Right ventricle myocardium superior (tissue), 1 donor: ENCODE measurements around the gene MLLT3. TPM values are rescaled to one million over a fixed set of nuclear protein-coding genes. Genes with fewer than 3 reads are reported as not detected.
A peak's percentile ranks its signal among the peaks of the same experiment; 100 is the strongest.

Experiments
- ATAC-seq: fragments of 200-7000 bp; cut with Tn5 transposase; one replicate; pipeline ENCODE4 v1.9.1; 2020; ENCODE audit warnings: mild to moderate bottlenecking; ENCODE audit not compliant: poor library complexity
- DNase-seq: peaks from one replicate; pipeline ENCODE4 v3.0.0-alpha.2; 2020
- intact Hi-C: fragments of 100-400 bp; cut with DNase I; formaldehyde crosslinking; loops from one replicate; pipeline ENCODE4 v1.11.2; 2022
- total RNA-seq: library from RNA; stranded (reverse); fragmentation: NEBNext Ultra II Directional; extraction: Animal tissue kit (Norgen Biotek cat#: 25700); gene quantifications from one replicate; pipeline ENCODE4 v1.2.1, GENCODE V29; 2021
- donor health status: DM: no; HTN: yes; CAD: no; lungs with severe emphysema.

Gene MLLT3
- total RNA-seq, 1 donor from 2014 or later = 11.4 TPM

DNA sequence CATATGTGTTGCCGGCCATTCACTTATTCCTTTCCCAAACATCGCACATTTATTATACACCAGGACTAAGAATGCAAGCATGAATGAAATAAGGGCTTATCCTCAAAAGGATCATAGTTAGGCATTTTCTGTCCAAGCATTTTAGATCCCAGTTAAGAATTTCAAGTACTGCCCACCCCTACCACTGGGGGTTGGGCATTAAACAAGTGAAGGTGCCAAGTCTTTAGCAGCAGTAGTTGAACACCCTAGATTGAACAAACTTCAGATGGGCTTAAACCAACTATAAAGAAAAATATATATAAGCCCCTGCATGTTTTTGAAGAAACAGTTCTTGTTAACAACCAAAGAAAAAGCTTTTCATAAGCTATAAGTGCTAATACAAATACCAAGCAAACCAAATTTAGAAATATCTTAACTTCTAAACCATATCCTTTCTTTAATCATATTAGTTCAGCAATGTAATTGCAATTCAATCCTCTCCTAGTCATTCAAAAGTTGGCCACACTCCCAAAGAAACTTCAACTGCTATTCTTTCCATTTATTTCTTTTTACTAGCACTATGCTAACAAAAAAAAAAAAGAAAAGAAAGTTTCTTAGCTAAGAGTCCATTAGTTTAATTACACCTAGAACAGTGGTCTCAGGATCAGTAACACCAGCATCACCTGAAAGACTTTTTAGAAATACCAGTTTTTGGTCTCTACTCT is 149.8 kb downstream of the MLLT3 start:
- intact Hi-C loops = no loop called here
- ATAC-seq = no peak
- DNase-seq = no peak

DNA sequence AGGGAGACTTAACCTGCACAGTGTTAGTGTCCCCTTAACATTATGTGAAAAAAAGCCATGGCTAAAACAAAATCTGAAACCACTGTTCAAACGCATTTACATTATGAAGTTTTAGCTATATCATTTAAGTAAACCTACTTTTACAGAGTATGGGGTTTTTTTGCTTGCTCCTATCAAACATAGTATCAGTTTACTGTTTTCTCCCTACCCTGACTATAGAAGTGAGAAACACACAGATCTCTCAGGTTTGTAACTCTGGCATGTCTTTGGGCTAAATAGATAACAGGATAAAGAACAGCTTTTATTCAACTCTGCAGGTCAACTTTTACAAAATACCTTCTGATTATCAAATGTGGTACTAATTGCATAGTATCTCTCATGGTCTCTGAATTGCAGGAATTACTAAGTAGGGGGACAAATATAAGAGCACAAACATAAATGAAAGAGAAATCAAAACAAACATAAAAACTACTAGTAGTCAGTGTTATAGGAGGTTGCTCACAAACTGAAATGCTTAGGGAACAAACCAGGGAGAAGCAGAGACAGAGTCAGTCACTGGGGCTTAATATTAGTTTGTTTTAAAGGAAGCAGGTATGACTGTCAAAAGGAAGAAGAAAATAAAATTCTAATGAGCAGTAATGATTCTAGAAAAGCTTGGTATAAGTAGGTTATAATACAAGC is 155.8 kb downstream of the MLLT3 start:
- ATAC-seq (no peak), DNase-seq (no peak)
- intact Hi-C loops = no loop called here

DNA sequence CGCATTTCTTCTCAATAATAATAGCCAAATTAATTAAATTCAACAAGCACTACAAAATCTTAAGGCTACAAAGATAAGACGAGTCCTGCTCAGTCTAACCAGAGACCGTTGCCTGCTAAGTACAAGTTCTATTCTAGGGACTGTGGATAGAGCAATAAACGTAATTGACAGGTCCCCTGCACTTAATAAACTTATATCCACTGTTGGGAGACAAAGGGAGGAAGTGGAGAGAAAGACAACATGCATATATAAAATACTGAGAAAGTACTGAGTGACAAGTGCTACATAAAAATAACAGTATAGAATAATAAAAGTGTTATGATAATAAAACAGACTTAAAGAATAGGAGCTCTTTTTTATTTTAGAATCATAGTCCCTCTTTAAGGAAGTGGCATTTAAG is 158.1 kb downstream of the MLLT3 start:
- intact Hi-C loops = no loop called here
- DNase-seq (no peak), ATAC-seq (no peak)

DNA sequence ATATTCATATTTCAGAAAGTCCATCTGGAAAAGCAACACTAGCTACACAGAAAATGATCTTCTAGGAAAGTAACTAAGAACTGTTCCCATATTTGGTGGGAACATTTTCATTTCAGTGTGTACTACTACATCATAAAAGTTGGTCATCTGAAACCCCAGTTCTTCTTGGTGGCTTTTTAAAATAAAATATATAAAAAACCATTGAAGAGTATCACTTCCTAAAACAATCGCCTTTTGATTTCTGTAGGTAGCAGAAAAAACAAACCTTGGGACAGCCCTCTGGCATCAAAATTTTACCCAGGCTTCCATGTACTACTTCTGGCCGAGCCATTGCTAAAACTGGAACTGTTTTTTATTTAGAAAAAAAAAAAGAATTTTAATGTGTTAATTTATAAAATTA is 158.5 kb downstream of the MLLT3 start:
- intact Hi-C loops = no loop called here
- ATAC-seq (no peak), DNase-seq (no peak)

DNA sequence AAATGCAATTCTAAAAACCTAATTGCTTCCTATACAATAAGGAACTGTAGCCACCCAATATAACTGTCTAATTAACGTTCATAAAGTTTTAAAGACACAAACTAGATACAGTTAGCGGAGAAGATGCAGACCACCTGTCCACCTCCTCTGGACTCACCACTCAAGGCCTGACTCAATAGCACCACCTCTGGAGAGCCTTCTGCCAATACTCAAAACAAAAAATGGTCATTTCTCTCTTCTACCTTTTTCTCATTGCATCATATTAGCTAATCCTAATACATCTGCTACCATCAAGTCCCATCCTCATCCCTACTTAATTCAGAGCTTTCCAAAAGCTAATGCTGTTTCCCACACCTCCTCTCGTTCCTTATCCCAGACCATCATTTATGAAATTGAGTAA is 159.9 kb downstream of the MLLT3 start:
- intact Hi-C loops = no loop called here
- DNase-seq (no peak), ATAC-seq (no peak)

DNA sequence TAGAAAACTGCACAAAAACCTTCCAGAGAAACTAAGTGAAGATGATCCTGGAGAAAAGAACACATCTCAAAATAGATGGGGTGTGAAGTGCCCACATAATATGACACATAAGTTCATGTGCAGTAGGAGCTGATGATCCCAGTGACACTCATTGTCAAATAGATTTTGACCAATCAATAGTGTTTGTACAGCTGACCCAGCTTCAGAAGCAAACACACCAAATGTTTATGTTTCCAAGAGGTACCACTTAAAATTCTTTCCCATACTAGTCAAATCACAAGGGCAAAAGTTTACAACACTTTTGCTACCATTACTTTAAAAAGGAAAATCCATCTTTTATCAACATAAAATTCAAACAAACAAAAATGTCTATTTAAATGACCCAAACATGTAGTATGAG is 175.0 kb downstream of the MLLT3 start:
- intact Hi-C loops = no loop called here
- ATAC-seq = no peak
- no peak for DNase-seq

DNA sequence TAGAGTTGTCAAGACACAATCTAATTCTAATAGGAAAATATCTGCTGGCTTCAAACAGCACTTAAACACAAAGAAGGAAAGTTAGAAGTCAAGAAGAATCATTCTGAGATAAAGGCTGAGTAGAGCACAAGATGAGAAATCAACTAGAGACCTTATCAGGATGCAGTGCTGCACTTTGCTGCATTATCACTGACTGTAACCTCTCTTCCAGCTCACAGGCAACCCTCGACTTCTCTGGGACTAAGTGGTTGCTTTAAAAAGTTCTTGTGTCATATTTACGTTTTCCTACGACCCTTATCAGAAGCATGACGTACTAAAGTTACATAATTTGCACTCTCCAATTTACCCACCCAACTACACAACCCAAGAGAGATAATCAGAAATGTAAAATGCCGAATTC is 176.1 kb downstream of the MLLT3 start:
- ATAC-seq = no peak
- intact Hi-C loops = no loop called here
- no peak for DNase-seq

DNA sequence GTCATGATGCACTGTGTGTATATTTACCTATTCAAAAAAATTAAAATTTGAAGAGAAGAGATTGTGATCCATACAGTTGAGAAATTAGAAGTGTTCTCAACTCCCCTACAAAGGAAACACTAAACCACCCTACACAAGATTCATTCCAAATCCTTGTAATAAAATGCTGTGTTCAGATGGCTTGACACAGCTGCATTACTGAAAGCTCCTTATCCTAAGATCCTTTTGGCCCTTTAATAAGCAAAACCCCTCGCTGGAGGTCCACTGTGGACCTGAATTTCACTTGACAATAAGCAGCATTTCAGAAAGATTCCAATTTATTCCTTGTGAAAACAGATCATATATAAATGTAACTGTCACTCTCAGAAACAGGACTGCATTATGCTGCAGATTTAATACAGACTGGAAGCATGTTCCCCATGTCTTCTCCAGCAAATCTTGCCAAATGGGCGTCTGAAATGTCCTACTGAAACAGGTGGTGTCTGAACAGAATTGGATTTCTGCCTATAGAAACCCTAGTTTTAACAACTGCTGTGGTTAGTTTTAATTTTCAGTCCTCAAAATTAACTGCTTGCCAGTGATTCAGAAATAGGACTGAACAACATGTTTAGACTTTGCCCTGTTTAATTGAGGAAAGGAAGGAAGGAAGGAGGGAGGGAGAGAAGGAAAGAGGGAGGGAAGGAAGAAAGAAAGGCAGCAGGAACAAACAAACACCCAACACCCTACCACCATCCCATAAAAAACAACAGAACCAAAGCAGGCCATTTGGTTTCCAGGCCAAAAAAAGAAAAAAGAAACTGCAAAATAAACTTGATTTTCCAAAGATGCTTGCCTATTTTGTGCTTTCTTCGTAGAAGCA is 179.6 kb downstream of the MLLT3 start:
- intact Hi-C loops = no loop called here

DNA sequence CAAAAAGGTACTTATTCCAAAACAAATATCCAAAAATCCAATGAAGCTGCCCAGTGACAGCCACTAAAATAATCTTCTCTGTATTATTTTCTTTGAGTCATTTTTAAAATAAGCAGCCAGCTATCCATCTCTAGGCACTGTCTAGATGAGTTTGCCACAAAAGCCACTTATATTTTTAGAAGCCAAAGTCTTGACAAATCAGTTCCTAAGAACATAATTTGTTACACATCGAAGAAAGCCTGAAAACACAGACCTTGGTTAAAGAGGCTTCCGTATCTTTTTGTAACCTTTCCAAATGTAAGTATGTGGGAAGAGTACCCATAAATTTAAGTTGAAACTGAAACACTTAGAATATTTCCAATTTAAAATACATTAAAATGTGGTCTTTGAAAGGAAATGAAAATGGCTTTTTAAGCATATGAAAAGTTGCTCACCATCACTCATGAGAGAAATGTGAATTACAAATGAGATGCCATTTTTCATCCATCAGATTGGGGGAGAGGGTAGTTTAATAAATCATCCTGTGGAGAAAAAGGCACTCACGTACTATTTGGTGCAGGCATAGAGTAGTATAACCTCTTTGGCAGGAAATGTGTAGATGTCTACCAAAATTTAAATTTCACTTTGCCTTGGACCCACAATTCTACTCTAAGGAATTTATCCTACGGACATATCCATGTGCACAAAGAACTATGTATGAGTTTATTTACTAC is 180.4 kb downstream of the MLLT3 start:
- intact Hi-C loops = no loop called here
- DNase-seq = no peak
- ATAC-seq = no peak

More for the DNA sequence above, 179.6 kb downstream of the MLLT3 start:
- no peak for DNase-seq
- no peak for ATAC-seq

DNA sequence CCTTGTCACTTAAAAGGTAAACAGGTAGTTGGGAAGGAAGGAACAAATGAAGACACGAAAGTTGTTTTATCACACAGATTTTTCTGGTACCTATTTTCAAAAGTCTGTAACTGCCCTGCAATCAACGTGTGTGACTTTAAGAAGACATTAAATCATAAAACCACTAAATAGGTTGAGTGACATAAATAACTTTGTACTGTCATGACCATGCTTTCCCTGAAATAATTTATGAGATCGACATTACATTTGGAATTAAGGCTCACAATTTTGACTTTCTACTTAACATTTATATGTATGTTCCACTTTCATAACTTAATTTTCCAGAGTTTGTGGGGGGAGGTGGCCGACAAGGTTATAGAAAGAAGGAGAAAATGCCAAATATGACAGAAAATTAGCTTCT is 181.1 kb downstream of the MLLT3 start:
- no peak for ATAC-seq
- no peak for DNase-seq
- intact Hi-C loops = no loop called here

DNA sequence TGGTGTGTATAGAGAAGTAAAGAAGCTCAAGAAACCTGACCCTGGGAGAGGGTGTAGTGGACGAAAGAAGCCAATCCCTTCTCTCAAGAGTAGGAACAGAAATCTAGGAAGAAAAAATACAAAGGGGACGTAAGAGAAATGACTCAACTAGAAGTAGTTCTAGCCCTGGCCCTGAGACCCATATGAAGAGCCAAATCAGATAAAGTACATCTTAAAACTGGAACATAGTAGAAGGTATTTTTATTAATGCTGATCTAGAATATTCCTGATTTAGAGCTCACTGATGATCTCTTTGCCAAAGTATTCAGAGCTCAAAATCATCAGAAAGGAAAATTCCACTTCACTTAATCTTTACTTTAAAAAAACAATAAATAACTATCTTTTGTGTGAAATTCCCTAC is 184.8 kb downstream of the MLLT3 start:
- DNase-seq (no peak), ATAC-seq (peak; percentile 25)
- intact Hi-C loops = no loop called here

DNA sequence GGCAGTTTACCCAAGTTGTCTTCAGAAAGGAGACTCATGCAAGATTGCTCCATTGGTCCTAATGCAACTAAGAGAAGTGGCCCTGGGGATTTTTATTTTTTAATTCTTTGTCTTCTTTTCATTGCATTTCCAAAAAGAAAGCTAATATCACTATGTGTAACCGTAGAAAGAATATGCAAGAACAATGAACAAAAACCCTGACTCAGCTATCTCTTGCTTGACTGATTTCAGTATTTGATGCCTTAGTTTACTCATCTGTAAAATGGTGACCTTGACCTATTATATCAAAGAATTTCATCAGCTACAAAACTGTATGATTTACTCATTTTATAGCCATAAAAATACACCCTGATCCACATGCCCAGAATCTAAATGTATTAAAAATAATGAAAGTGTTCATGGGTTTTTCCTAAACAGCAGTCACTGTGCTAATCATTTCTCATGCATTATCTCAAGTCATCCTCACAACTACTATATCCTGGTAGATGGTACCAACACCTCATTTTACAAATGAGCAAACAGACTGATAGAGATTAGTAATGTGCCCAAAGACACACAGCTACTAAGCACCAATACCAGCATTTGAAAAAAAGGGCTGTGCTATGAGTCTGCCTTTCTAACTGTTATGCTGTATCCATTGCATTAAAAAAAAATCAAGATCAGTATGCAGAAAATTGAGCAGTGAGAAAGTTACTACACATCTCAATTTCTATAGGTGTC is 185.7 kb downstream of the MLLT3 start:
- no peak for DNase-seq
- intact Hi-C loops = no loop called here
- ATAC-seq = no peak

DNA sequence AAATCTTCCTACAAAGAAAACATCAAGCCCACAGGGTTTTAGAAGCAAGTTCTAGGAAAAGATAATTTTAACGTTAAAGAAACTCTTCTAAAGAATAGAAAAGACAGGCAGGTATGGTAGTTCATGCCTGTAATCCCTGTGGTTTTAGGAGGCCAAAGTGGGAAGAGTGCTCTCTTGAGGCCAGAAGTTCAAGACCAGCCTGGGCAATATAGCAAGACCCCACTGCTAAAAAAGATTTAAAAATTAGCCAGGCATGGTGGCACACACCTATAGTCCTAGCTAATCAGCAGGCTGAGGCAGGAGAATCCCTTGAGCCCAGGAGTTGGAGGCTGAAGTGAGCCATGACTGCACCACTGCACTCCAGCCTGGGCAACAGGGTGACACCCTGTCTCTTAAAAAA is 193.3 kb downstream of the MLLT3 start:
- intact Hi-C loops = no loop called here
- DNase-seq (no peak), ATAC-seq (no peak)

DNA sequence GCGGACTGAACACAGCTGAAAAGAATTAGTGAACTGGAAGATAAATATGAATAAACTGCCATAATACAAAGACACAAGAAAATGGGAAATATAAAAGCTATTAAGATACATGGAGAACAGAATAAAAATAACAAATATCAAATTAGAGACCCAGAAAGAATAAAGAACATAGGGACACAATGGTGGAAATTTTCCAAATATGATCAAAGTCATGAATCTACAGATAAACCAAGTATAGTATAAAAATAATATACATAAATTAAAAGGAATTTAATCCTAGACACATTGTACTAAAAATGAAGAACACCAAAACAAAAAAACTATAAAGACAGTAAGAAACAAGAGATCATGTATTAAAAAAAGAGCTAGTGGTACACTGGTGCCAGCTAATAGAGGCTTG is 194.9 kb downstream of the MLLT3 start:
- no peak for ATAC-seq
- DNase-seq = no peak
- intact Hi-C loops = no loop called here

DNA sequence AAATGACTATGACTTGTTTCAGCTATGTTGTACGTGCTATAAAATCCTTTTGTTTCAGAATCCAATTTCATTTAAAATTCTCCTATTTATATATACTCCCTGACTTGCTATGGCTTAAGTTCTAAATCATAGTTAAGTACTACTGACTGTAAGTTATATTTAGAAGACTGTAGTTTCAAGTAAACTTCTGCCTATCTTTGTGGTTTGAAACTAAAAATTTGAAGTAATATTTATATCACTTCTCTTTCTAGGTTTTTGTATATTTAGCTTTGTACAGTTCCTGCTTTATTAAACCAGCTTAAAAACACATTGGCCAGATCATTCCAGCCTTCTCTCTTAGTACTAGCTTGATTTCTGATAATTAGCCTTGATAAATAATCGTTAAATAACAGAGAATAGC is 196.3 kb downstream of the MLLT3 start:
- DNase-seq (no peak), ATAC-seq (no peak)
- intact Hi-C loops = no loop called here

DNA sequence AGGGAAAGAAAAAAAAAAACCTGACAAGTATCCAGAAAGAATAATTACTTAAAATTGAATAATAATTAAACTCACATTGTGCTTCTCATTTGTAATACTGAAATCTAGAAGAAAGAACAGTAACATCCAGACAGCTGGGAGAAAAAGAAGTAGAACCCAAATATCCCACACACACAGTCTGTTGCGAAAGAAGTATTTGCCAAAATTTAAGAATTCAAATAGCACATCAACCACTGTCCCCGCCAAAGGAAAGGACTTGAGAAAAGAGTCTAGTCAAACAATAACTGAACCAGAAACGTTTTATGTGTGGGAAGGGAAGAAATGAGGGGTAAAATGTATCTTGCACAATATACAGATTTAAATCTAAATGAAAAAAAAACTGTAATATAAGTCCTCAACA is 202.8 kb downstream of the MLLT3 start:
- DNase-seq (no peak), ATAC-seq (no peak)
- intact Hi-C loops = no loop called here

DNA sequence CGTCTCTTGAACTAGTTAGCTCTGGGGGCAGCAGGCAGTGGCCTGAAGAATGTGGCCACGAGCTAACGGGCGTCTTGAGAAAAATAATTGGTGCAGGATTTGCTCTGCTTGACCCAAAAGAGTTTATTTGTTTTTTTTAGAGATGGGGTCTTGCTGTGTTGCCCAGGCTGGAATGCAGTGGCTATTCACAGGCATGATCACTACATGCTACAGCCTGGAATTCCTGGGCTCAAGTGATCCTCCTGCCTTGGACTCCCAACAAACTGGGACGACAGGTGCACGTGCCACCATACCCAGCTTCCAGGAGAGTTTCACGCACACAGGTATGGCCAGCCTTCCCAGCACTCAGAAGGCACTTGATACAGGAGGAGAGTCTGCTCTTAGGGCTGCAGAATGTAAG is 203.8 kb downstream of the MLLT3 start:
- DNase-seq (no peak), ATAC-seq (no peak)
- intact Hi-C loops = no loop called here

DNA sequence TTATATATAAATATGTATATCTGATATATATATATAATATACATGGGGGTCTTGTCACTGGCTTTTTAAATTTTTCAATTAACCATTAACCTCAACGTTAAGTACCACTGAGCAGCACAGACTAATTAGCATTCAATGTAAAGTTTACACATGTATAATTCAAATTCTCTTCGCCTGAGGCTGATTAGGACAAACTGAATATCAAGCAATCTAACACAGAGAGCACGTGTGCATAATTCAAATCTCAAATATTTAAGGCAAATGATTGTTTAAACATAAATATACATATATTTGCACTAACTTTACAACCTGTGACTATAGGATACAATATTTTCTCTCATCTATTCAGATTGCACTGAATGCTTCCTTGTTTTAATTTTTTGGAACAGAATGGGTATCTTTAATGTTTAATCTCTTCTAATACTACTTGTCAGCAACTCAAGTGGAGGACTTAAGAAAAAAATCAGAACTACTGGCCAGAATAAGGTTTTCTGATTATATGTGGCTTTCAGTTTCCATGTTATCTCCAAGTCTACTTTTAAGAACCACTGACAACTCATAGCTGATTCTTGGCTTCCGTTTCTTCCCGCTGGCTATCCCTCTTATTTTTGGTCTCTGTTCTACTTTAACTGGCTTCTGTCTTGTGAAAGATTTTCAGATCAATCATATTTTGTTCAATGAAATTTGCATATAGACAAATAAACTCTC is 204.8 kb downstream of the MLLT3 start:
- DNase-seq (no peak), ATAC-seq (no peak)
- intact Hi-C loops = no loop called here
